PC-3 (cell line): ENCODE data around the gene TH. TPM values are rescaled to one million over a fixed set of nuclear protein-coding genes. Genes with fewer than 3 reads are reported as not detected.

Source experiments
- ATAC-seq: fragments of 200-7000 bp; cut with Tn5 transposase; 2 replicates; pipeline ENCODE4 v1.9.1; 2020; ENCODE audit warnings: mild to moderate bottlenecking, moderate library complexity
- BruUV-seq: library from RNA; stranded (reverse); fragments of 400-500 nt; replicated peaks from 2 replicates; lab custom pipeline; 2021; lab: Mats Ljungman, UMichigan
- CTCF ChIA-PET: fragments of 300-600 bp; sonication (Branson Sonifier 250); formaldehyde crosslinking; loops from one replicate; lab custom pipeline; 2022; ENCODE audit warnings: antibody characterized with exemption; lab: Charles Lee
- POLR2A ChIA-PET: fragments of 300-600 bp; sonication (Branson Sonifier 250); formaldehyde crosslinking; loops from one replicate; lab custom pipeline; 2022; ENCODE audit warnings: antibody characterized with exemption; ENCODE audit not compliant: unreplicated experiment; lab: Charles Lee
- DNase-seq: peaks from one replicate; pipeline ENCODE4 v3.0.0-alpha.2; 2015
- H2AFZ ChIP-seq: fragments of 300-600 bp; sonication (generic); 2 replicates; pipeline ENCODE4 v1.6.0; 2016; ENCODE audit warnings: antibody characterized with exemption, low read length
- H3F3A ChIP-seq: fragments of 300-600 bp; sonication (generic); one replicate; pipeline ENCODE4 v1.6.0; 2017; ENCODE audit warnings: antibody characterized with exemption, low read length, control low read depth, mild to moderate bottlenecking; ENCODE audit not compliant: unreplicated experiment
- H3K27ac ChIP-seq: fragments of 300-600 bp; sonication (generic); 2 replicates; pipeline ENCODE4 v1.5.1; 2016; ENCODE audit warnings: mild to moderate bottlenecking, low read length
- H3K27me3 ChIP-seq: fragments of 300-600 bp; sonication (generic); 2 replicates; pipeline ENCODE4 v1.6.1; 2016; ENCODE audit warnings: low read length, mixed read lengths
- H3K36me3 ChIP-seq: fragments of 300-600 bp; sonication (generic); 2 replicates; pipeline ENCODE4 v1.6.1; 2016; ENCODE audit warnings: low read depth, mixed run types, low read length, mixed read lengths
- H3K4me1 ChIP-seq: fragments of 300-600 bp; sonication (generic); 2 replicates; pipeline ENCODE4 v1.5.1; 2016; ENCODE audit warnings: low read length; ENCODE audit not compliant: insufficient read depth
- H3K4me2 ChIP-seq: fragments of 300-600 bp; sonication (generic); 2 replicates; pipeline ENCODE4 v1.6.0; 2016; ENCODE audit warnings: low read length
- H3K4me3 ChIP-seq: fragments of 300-600 bp; sonication (generic); 2 replicates; pipeline ENCODE4 v1.5.1; 2016; ENCODE audit warnings: mild to moderate bottlenecking, low read length, mixed read lengths
- H3K79me2 ChIP-seq: fragments of 300-600 bp; sonication (generic); 2 replicates; pipeline ENCODE4 v1.6.1; 2017; ENCODE audit warnings: low read length, mixed read lengths
- H3K9ac ChIP-seq: fragments of 300-600 bp; sonication (generic); 2 replicates; pipeline ENCODE4 v1.6.0; 2016; ENCODE audit warnings: mild to moderate bottlenecking, low read length
- H3K9me2 ChIP-seq: fragments of 300-600 bp; sonication (generic); replicated peaks from 2 replicates; pipeline ENCODE4 v1.6.1; 2016; ENCODE audit warnings: mixed run types, low read length, mixed read lengths
- H3K9me3 ChIP-seq: fragments of 300-600 bp; sonication (generic); 2 replicates; pipeline ENCODE4 v1.6.1; 2016; ENCODE audit warnings: low read length, mixed read lengths
- H4K20me1 ChIP-seq: fragments of 300-600 bp; sonication (generic); 2 replicates; pipeline ENCODE4 v1.6.1; 2016; ENCODE audit warnings: low read length, mixed read lengths
- EZH2 ChIP-seq: fragments of 300-600 bp; sonication (generic); IDR thresholded peaks from one replicate; pipeline ENCODE4 v1.6.1; 2017; ENCODE audit warnings: antibody characterized with exemption, mild to moderate bottlenecking, low read length; ENCODE audit not compliant: unreplicated experiment
- EZH2phosphoT487 ChIP-seq: fragments of 300-600 bp; sonication (generic); IDR thresholded peaks from 2 replicates; pipeline ENCODE4 v1.6.1; 2018; ENCODE audit warnings: mild to moderate bottlenecking, antibody characterized with exemption, low read length, borderline replicate concordance
- intact Hi-C: fragments of 100-400 bp; cut with micrococcal nuclease; formaldehyde crosslinking; loops from 2 replicates; pipeline ENCODE4 v1.9.0; 2023
- total RNA-seq: library from RNA; depleted of rRNA; stranded (reverse); fragments of >200 nt; gene quantifications from 2 replicates; pipeline ENCODE4 v1.2.3, GENCODE V29; 2014
- TF ChIP-seq, protein P1 (sequence below): fragments of 300-600 bp; sonication (generic); conservative IDR thresholded peaks from 2 replicates; pipeline ENCODE4 v1.5.1; 2017; ENCODE audit warnings: antibody characterized with exemption, low read depth, mild to moderate bottlenecking, low read length

The TH gene
- total RNA-seq, 1 experiment from 2014 or later: 8.3 TPM

DNA sequence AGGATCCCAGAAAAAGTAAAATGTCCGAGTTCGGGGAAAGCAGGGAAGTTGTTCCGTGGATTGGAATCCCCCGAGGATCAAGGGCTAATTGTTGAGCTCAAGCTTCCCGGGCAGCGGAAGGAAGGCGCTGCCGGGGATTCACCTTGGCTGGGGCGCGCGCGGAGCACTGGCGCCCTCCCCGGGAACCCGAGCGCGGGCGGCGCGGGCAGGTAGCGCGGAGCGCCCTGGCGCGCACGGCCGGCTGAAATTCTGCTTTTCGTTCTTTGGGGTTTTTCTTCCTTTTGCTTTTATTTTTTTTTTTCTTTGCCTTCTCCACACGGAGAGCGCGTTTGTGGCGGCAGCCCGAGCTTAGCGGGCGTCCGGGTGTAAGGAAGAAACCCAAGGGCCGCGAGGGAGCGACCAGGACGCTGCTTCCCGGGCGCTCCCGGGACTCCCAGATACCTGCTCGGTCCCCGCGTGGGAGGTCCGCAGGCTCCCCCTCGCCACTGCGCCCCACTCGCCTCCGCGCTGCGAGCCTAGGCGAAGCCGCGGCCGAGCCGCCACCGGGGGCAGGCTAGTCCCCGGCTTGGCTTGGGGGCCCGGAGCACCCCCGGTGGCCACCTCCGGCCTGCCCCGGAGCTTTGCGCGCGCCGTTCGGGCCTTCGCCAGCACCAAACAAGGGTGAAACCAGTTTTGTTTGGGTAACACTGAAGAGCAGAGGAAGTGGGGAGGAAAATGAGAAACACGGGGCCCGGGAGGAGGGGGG is 27.6 kb downstream of the TH start:
- no peak for TF ChIP-seq EZH2
- no peak for TF ChIP-seq EZH2phosphoT487
- TF ChIP-seq, protein P1, sequence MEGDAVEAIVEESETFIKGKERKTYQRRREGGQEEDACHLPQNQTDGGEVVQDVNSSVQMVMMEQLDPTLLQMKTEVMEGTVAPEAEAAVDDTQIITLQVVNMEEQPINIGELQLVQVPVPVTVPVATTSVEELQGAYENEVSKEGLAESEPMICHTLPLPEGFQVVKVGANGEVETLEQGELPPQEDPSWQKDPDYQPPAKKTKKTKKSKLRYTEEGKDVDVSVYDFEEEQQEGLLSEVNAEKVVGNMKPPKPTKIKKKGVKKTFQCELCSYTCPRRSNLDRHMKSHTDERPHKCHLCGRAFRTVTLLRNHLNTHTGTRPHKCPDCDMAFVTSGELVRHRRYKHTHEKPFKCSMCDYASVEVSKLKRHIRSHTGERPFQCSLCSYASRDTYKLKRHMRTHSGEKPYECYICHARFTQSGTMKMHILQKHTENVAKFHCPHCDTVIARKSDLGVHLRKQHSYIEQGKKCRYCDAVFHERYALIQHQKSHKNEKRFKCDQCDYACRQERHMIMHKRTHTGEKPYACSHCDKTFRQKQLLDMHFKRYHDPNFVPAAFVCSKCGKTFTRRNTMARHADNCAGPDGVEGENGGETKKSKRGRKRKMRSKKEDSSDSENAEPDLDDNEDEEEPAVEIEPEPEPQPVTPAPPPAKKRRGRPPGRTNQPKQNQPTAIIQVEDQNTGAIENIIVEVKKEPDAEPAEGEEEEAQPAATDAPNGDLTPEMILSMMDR: no peak; the same call in 1 of the 2 replicates
- Histone ChIP-seq H3K4me3 (peak overlapping the region; percentile 41), H4K20me1 (no peaks in the 10 kb centered on the region), H2AFZ (peak overlapping the region; percentile 11; the same call in 1 of the 2 replicates), H3K27me3 (peaks cover 67% of the 10 kb centered on the region), H3K4me2 (peak overlapping the region; percentile 72), H3F3A (peaks cover 4% of the 10 kb centered on the region), H3K27ac (no peak overlapping the region), H3K79me2 (no peaks in the 10 kb centered on the region), H3K4me1 (peaks cover 14% of the 10 kb centered on the region), H3K36me3 (no peaks in the 10 kb centered on the region), H3K9me2 (no peaks in the 10 kb centered on the region), H3K9me3 (no peaks in the 10 kb centered on the region), H3K9ac (no peak overlapping the region)
- peak; percentile 21 for DNase-seq
- BruUV-seq: no TSS peak
- intact Hi-C loops: no loop called here
- CTCF ChIA-PET: interaction anchor here (1.0 kb wide), 2 partner anchors 67 to 108 kb away, joined by 3 to 10 read pairs; no protein-coding TSS in a partner anchor
- ATAC-seq: no peak
- POLR2A ChIA-PET: no interaction called here

DNA sequence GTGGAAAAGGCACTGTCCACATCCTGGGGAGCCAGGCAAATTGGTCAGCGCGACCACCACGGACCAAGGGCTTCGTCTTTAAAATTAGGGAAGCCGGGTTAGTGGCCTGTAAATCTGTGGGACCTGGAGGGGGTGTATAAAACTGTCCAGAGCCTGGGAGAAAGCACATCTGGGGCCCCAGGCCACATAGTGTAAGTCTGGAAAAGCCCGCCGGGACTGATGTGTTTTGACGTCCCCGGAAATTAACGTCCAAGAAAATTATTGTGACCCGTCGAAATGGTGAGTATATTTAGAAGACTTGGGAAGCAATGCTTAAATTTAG is 28.2 kb downstream of the TH start:
- TF ChIP-seq EZH2phosphoT487: no peak
- TF ChIP-seq EZH2: no peak
- TF ChIP-seq, protein P1: no peak
- no TSS peak for BruUV-seq

DNA sequence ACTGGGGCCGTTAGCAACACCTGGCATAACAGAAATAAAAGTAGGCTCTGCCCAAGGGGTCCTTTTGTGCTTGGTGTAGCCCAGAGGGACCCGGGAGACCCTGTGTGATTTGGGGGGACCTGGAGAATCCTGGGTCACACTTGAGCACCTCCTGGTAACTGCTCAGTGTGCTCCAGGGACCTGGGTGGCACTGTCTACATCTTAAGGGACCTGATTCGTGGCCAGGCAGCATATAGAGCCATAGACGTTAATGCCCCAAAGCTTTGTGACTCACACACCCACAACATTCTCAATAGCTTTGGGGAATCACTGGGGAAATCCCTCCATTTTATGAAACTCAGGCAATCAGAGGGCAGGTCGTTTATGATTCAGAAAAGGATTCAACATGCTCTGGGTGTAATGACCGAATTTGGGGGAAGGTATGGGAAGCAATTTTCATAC is 28.8 kb downstream of the TH start:
- H3K9ac ChIP-seq: no peak overlapping the region
- TF ChIP-seq, protein P1: no peak
- TF ChIP-seq EZH2phosphoT487 (no peak), EZH2 (no peak)
- no TSS peak for BruUV-seq
- no peaks in the 10 kb centered on the region for H3K36me3 ChIP-seq
- ATAC-seq (peak; percentile 25; the same call in 1 of the 2 replicates), DNase-seq (peak; percentile 60)
- peaks cover 66% of the 10 kb centered on the region for H3K27me3 ChIP-seq
- H4K20me1 ChIP-seq: no peaks in the 10 kb centered on the region
- ChIA-PET POLR2A (no interaction called here), CTCF (no interaction called here)
- peaks cover 4% of the 10 kb centered on the region for H3F3A ChIP-seq
- peaks cover 14% of the 10 kb centered on the region for H3K4me1 ChIP-seq
- no peaks in the 10 kb centered on the region for H3K79me2 ChIP-seq
- H3K4me2 ChIP-seq: peak overlapping the region; percentile 42
- no peaks in the 10 kb centered on the region for H3K9me2 ChIP-seq
- intact Hi-C loops: no loop called here
- H3K9me3 ChIP-seq: no peaks in the 10 kb centered on the region
- H3K27ac ChIP-seq: no peak overlapping the region
- no peak overlapping the region for H2AFZ ChIP-seq
- no peak overlapping the region for H3K4me3 ChIP-seq

More for the DNA sequence above, 28.2 kb downstream of the TH start:
- Histone ChIP-seq H3K27ac (no peak overlapping the region), H3K4me3 (peak overlapping the region; percentile 41), H3K9me3 (no peaks in the 10 kb centered on the region), H3K36me3 (no peaks in the 10 kb centered on the region), H3K9ac (no peak overlapping the region), H3K4me1 (peaks cover 14% of the 10 kb centered on the region), H3K9me2 (no peaks in the 10 kb centered on the region), H4K20me1 (no peaks in the 10 kb centered on the region), H3K79me2 (no peaks in the 10 kb centered on the region), H3F3A (peaks cover 4% of the 10 kb centered on the region), H2AFZ (peak overlapping the region; percentile 11; the same call in 1 of the 2 replicates), H3K27me3 (peaks cover 67% of the 10 kb centered on the region), H3K4me2 (peak overlapping the region; percentile 72)
- ChIA-PET CTCF (interaction anchor here (1.0 kb wide), 2 partner anchors 66 to 107 kb away, joined by 3 to 10 read pairs; no protein-coding TSS in a partner anchor), POLR2A (no interaction called here)
- intact Hi-C loops: no loop called here
- DNase-seq: no peak
- no peak for ATAC-seq
